Medulla oblongata (tissue), 1 donor: ENCODE data around the gene CTF1.
"Not testable (repeated sequence)": the region's sequence is repeated elsewhere in the genome, so short reads cannot be mapped to it uniquely, and the experiment has no call there.

Source experiments
- DNase-seq: peaks from one replicate; pipeline ENCODE4 v3.0.0-alpha.2; 2015; ENCODE audit errors: extremely low spot score

CTF1 gene

DNA sequence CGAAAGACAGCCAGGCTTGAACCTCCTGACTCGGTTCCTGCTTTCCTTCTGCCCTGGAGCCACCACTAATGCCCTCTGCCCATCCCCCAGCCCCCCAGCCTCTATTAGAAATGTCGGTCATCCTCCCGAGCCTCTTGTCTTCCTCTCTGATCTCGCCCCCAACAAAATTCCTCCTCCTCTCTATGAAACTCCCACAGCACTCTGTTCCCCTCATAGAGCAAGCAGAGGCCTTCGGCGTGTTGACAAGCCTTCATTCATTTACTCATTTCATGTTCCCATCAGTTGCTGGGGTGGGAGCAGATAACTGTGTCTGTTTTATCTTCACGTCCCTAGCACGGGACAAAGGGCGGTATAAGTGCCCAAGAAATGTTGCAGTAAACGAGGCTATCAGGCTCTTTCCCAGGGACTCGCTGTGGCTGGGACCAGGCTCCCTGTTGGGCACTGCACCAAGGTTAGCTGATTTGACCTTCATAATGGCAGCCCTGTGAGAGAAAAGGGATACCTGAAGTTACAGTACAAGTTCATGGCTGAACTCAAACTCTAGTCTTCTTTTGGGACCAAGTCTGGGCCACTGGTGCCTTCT lies 34.7 kb downstream of the CTF1 start:
- DNase-seq, result no peak

DNA sequence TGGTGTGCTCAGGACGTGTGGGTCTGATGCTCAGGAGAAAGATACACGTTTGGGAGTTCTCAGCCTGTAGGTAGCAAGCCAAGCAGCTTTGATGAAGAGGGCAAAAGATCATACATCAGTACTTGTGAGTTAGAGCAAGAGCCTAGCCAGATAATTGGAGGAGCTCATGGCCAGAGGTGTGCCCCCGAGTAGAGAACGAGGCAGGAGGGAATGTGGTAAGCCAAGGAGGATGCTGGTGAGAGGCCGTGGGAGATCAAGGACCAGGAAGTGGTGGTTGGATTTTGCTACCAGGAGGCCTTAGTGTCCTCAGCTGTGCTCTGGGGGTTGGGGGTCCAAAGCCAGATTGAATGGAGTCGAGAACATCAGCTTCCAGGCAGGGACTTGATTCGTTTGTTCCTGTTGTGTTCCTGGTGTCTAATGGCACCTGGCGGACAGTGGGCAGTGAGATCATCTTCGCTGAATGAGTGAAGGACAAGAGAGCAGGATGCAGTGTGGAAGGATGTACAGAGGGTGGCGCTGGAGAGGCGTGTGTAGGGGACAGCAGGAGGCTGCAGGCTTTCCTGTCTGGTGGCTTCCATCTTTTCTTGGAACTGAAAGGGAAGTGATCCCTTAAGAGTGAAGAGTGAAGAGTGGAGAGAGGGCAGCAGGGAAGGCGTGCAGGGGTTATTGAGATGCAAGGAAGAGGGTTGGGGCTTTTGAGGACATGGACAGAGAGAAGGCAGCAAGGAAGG lies 38.6 kb downstream of the CTF1 start:
- no peak for DNase-seq

DNA sequence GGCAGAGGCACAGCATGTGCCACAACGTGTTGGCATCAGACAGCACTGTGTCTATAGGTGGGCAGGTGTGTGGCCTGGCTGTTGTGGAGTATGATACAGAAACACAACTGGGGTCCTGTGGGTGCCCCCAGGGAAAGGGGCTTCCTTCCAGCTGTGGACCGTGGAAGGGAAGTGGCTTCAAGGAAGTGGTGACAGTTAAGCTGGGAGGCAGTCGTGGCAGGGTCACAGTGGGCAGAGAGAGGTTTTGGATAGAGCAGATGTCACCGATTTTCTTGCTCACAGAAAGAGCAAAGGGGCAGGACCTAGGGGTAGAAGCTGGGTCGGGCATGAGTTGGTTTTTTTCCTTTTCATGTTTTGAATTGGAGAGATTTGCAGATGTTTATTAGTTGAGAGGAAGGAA lies 41.3 kb downstream of the CTF1 start:
- DNase-seq, result no peak

DNA sequence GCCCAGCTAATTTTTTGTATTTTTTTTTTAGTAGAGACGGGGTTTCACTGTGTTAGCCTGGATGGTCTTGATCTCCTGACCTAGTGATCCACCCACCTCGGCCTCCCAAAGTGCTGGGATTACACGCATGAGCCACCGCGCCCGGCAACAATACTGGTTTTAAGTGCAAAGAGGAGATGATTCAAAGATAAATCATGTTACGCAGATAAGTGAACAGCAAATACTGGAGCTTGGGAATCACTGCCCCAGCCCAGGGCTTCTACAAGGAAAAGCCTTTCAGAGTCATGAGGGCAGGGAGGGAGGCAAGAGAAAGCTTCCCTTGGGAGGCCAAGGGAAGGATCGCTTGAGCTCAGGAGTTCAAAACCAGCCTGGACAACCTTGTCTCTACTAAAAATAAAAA lies 43.2 kb downstream of the CTF1 start:
- not testable (repeated sequence) for DNase-seq

DNA sequence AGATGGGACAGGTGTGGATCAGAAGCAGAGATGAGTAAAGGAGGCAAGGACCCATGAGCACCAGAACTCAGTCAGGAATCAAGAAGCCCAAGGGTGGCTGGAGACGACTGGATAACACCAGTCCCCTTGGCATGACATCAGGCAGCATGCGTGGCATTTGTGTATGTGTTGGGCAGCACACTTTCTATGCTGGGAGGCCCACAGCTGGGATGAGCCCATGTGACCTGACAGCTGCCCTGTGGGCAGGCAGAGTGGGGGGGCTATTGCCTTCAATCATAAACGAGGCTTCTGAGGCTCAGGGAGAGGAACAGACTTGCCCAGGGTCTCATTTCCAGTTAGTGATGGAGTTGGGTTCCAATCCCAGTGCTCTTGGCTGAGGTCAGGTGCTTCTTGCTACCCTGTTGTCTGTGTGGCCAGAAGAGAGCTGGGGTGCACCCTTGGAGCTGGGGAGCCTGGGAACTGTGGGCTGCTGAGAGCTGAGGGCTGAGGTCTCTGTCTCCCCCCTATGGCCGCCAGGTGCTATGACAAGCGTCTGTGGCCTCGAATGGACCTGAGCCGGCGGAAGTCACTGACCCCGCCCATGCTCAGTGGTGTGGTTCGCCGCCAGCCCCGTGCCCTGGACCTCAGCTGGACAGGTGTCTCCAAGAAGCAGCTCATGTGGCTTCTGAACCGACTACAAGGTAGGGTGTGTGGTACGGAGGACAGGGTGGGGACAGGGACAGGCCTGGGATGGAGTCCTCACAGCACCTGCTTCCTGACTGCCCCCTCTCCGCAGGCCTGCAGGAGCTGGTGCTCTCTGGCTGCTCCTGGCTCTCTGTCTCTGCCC lies 45.4 kb downstream of the CTF1 start:
- peak; percentile 63 for DNase-seq

DNA sequence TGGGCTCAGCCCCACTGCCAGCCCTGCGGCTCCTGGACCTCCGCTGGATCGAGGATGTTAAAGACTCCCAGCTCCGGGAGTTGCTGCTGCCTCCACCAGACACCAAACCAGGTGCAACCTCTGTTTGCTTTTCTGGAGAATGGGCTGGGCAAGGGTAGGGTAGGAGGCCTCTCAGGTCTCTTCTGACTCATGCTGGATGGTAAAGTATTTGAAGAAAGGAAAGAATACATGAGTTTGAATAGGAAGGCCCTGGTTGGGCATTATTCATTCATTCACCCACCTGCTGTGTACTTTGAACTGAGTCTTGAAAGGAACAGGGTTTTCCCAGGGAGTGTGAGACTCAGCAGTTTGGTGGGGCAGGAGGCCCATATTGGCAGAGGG lies 46.0 kb downstream of the CTF1 start:
- no peak for DNase-seq

DNA sequence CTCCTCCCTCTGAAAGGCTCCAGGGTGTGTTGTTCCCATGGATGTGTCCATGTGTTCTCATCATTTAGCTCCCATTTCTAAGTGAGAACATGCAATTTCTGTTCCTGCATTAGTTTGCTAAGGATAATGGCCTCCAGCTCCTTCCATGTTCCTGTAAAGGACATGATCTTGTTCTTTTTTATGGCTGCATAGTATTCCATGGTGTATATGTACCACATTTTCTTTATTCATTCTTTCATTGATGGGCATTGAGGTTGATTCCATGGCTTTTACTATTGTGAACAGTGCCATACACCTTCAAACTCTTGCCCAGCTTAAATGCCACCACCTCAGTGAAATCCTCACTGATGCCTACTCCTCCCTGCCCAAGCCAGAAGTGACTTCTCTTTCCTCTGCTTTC lies 47.9 kb downstream of the CTF1 start:
- no peak for DNase-seq

DNA sequence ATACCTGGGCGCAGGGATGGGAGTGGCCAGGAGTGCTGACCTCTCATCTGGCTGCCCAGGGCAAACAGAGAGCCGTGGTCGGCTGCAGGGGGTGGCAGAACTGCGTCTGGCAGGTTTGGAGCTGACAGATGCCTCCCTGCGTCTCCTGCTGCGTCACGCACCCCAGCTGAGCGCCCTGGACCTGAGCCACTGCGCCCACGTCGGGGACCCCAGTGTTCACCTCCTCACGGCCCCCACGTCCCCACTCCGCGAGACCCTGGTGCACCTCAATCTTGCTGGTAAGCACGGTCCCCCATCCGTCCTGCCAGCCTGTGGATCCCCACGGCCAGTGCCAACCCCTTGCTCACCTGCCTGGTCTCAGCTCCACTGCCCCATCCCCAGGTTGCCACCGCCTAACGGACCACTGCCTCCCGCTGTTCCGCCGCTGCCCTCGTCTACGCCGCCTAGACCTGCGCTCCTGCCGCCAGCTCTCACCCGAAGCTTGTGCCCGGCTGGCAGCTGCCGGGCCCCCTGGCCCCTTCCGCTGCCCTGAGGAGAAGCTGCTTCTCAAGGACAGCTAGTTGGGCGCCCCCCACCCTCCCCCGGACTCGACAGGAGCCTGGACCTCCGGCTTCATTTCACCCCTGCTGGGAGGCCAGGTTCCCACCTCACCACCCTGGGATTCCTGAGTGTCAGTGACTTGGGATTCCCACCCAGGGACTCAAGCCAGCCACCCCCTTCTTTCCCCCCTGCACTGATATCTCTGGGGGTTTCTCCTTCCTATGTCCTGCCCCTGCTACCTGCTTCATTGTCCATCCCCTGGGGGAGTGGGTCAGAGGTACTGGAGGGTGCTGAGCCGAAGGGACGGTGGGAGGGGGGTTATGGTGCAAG lies 50.5 kb downstream of the CTF1 start:
- no peak for DNase-seq

DNA sequence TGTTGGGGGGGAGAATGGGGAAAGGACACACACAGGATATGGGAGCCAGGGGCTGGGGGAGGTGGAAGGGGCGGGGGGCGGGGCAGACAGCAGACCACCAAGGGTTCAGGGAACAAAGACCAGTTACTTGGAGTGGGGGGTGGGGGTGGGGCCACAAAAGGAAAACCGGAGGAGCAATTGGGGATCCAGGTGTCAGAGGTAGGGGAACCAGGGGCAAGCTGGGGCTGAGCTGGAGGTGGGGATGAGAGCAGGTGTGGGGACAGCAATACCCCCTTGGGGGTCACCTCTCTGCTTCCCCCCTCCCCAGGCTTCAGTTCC lies 51.1 kb downstream of the CTF1 start:
- no peak for DNase-seq

DNA sequence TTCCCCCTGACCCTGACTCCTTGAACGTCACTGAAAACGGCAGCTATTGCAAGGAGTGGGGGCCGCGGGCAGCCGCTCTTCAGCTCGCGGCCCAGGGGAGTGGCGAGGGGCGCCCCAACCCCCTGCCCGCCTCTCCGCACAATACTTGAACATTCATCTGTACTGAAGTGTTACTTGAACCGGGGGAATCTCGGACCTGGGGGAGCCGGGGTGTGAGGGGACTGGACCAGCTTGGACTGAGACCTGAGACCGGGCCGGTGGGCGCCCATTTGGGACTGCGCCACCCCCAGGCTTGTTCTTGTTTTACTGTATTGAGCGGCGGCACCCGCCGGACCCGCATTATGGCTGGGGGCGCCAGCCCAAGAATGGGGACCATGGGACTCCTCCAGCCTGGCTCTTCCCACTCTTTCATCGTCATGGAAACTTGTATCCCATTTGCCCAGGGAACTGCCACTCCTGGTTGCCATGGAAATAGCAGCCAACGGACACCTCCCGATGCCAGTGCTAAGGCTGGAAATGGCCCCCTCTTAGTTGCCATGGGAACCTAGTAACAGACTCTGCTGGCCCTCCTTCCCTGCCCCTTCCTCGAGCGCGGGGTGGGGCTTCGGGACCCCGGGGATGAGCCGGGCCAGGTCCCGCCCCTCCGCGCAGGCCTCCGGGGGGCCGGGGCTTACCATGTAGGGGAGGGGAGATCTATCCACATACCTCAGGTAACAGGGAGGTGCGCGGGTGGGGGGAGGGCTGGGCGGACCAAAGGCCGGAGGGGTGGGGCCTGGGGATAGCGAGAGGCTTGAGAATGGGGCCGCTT lies 51.6 kb downstream of the CTF1 start:
- DNase-seq, result peak; percentile 97

DNA sequence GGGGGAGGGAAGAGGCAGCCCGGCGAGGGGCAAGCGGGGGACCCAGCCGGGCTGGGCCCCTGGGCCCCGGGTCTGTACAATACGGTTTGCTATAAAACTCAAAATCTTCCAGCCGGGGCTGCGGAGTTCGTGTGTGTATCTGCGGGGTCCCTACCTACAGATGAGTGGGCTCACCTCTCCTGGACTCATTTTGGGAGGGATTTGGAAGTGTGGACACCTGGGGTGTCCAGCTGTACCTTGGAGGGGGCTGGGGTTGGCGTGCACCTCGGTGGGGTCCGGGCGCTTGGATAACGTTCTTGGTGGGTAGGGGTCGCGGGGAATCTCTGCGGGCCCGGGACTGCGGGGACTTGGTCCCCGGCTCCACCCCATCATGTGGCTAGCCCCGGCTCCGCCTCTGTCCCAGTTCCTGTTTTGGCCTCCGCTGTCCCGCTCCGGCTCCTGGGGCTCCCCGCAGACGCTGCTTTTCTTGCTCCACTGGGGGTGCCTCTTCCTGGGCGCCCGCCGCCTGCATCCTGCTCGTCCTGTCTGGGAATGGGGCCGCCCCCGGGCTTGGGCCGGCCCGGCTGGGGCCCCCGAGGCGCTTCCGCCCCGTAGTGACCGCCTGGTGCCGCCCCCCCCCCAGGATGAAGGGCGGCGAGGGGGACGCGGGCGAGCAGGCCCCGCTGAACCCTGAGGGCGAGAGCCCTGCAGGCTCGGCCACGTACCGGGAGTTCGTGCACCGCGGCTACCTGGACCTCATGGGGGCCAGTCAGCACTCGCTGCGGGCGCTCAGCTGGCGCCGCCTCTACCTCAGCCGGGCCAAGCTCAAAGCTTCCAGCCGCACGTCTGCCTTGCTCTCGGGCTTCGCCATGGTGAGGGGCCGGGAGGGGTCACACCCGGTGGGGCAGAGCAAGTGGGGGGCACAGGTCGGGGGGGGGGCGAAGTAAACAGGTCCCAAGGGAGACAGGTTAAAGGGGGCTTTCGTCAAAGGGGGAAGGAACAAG lies 52.5 kb downstream of the CTF1 start, which contains the start of gene ORAI3:
Gene ORAI3, plus strand, starts transcription at position 402 of the 983 bp plus-strand sequence. Its CDS starts 222 bp downstream, at position 624.
- peak; percentile 83 for DNase-seq

DNA sequence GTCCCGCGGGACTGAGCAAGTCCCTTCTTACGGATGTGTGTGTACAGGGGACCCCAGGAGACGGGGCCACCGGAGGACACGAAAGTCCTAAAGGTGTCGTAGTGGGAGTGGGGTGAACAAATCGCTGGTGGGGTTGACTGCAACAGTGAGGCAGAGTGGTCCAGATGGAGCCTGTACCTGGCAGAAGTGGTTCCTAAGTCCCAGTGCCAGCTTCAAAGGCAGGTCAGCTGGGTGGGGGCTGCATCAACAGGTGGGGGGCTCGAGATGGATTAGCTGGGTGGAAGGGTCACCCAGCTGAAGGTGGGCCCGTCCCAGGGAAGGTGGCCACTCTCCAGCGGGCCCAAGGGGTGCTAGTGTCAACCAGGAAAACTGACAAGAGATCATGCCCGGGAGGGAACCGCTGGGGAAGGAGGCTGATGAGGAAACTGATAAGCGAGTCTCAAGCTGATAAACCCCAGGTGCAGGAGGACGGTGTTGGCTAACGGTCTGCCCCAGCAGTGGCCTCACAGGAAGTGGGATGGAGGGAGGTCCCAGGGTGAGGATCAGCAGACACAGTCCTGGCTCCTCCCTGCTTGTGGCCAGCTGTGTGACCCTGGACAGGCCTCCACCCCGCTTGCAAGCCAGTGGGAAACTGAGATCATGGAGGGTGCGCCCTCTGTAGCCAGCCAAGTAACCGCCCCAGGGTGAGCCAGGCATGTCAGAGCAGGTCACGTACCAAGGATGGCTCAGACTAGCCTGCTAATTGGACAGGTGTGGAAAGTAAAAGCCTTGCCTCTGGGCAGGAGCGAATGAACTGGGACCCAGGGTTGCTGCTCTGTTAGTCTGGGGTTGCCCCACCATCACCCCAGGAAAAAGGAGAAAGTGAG lies 53.5 kb downstream of the CTF1 start:
- DNase-seq, result peak; percentile 54

DNA sequence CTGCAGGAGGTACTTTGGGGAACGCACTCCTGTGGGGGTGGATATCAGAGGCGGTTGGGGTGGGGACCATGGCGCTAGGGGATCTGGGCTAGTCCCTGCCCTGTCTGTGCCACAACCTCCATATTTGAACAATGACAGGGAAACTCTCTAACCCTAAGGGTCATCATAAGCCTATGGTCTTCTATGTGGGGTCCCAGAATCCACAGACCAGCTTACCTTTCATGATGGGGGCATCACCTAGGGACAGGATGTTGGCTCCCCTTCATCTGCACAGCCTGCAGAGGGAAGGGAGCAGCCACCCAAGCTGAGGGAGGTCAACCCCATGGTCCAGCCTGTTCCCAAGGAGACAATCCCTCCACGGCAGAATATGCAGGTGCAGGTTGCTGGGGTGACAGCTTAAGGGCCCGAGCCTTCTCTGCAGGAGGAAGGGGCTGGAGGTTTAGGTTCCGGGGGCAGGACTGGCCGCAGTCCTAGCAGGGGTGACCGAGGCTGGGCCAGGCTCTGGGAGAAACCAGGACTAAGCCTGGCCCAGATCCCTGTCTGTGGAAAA lies 54.2 kb downstream of the CTF1 start:
- DNase-seq, result no peak

DNA sequence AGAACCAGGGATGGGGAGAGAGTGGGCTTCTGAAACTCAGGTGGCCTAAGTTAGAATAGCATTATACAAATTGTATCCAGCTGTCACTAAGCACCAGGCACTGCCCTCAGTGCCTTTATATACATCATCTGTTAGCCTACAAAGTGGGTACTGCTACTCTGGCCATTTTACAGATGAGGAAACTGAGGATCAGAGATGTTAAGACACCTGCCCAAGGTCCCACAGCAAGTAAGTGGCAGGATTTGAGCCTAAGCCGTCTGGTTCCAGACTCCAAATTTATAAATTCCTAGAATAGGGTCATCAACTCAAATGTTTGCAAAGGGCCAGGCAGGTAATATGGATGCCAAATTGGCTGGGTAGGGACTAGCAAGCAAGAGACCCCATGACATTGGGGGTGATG lies 54.8 kb downstream of the CTF1 start:
- no peak for DNase-seq

DNA sequence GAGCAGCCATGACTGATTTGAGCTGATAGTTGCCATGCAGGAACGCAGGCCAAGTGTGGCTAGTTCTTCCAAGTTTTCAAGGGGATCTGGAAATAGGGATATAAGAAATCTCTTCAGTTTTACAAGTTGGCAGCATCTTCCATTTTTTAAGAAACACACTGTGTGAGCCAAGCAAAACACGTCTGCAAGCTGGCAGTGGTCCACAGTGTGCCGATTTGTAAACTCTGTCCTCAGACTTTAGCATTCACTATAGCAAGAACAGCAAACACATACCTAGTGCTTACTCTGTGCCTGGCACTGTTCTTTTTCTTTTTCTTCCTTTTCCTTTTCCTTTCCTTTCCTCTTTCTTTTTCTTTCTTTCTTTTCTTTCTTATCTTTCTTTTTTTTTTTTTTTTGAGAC lies 55.3 kb downstream of the CTF1 start:
- no peak for DNase-seq

DNA sequence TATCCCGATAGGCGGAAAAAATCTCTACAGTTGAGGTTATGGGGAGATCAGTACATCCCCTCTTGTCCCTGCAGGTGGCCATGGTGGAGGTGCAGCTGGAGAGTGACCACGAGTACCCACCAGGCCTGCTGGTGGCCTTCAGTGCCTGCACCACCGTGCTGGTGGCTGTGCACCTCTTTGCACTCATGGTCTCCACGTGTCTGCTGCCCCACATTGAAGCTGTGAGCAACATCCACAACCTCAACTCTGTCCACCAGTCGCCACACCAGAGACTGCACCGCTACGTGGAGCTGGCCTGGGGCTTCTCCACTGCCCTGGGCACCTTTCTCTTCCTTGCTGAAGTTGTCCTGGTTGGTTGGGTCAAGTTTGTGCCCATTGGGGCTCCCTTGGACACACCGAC lies 56.7 kb downstream of the CTF1 start:
- DNase-seq, result no peak
